Activated effector memory CD4-positive, alpha-beta T cell treated with Interleukin-2 at 50 U/mL for 16 hours (primary cell): ENCODE measurements around the gene CRABP2.

Experiments used
- DNase-seq: peaks from one replicate; pipeline ENCODE4 v3.0.0-alpha.2; 2020

CRABP2 gene

DNA sequence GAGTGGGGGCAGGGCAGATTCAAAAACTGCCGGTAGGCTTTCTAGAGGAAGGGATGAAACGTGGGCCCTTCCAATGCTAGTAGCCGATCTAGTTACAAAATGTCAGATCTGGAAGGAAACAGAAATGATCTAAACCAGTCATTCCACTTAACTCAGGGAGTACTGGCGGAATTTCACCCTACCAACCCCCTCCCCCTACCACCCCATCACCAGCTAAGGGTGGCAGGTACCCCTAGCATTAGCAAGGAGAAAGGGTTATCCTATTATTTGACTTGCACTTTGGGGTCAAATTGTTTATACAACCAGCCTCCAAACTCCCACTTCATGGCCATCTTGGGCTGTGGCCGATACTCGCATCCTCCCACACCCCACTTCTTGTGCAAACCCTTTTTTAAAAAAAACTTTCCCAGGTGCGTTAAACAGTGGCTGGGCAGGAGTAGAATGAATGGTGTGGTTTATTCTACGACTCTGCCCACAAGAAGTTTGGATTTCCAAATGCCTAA is 36.1 kb upstream of the CRABP2 start:
- no peak for DNase-seq

DNA sequence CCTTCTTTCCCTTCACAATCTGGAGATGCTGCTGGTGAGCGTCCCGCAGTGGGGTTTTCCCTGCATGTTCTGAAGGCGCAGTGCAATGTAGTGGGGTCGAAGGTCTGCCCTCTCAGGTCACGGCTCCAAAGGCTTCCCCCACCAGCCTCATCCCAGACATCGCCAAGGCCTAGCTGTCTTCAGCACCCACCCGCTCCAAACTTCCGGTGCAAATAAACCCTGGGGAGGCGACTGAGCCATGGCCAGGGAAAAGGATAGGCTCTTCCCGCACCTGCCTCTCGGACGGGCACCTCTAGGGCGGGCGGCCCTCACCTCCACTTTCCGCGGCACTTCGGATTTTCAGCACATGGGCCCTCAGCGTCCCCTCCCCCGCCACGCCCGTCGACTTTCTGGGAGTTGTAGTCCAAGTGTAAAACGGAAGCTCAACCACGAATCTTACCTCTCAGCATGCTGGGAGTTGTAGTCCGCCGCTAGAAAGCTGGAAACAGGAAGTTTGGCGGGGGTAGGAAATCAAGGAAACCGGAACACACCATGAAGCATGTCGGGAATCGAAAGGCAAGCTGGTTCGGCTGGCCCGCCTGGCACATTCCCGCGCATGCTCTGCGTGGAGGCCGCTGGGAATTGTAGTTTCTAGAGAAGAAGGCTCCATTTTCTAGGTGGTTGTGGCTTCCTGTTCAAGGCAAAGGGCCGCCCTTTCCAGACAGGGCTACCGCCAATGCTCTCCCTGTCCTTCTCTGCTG is 35.5 kb upstream of the CRABP2 start, which contains the start of gene MRPL24:
TSS of gene MRPL24 (minus strand) at position 348 of the 740 bp plus-strand sequence. CDS start 2,384 bp downstream, outside the sequence.
- peak; percentile 94 for DNase-seq

DNA sequence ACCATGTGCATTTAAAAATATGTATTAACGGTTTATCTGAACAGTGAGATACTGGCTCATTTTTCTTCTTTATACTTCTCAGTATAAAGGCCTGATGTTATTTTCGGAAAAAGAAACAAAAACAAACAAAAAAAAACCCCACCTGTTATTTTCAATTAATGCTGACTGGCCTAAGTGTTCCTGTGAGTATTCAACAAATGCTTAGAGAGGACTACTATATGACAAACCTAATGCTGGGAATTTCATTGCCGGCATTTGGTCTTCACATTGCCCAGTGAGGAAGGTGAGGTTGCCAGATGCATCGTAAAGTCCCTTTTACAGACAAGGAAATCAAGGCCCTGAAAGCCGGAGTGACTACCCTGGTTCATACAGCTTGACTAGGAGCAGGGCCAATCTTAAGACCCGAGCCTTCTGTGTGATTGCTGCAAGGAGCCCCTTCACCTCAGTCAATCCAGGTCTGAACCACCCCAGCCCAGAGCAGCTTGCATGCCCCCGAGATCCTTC is 34.9 kb upstream of the CRABP2 start:
- DNase-seq = no peak

DNA sequence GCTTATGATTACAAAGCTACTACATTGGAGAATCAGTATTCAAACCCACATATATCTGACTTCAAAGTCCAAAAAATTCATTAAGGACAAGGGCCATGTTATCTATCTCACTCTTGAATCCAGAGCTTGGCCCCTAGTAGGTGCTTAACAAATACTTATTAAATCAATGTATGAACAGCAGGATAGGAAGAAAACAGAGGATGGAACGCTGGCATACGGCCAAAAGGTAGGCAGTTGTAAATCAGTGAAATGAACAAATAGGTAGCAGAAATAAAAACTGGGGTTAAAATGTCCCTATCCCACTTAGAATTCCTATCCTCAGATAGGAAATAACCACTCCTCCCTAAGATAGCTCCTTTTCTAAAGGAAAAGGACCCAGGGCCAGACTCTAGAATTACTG is 33.5 kb upstream of the CRABP2 start:
- no peak for DNase-seq

DNA sequence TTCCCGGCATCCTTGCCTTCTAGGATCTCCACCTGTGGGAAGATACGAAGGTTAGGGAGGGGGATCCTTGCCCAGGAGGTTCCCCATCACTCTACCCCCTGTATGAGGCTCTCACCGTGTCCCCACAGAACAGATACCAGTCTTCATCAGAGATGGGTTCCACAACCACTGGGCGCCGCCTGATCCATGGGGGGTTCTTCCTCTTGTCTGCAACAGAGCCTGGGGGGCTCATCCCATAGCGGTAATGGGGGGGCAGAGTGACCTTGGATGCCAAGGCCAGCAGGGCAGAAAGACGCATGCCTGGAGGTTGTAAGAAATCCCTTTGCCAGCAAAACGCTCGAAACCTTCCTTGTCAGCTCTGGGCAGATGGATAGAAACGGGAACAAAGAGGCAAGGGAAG is 33.0 kb upstream of the CRABP2 start:
- DNase-seq = no peak

DNA sequence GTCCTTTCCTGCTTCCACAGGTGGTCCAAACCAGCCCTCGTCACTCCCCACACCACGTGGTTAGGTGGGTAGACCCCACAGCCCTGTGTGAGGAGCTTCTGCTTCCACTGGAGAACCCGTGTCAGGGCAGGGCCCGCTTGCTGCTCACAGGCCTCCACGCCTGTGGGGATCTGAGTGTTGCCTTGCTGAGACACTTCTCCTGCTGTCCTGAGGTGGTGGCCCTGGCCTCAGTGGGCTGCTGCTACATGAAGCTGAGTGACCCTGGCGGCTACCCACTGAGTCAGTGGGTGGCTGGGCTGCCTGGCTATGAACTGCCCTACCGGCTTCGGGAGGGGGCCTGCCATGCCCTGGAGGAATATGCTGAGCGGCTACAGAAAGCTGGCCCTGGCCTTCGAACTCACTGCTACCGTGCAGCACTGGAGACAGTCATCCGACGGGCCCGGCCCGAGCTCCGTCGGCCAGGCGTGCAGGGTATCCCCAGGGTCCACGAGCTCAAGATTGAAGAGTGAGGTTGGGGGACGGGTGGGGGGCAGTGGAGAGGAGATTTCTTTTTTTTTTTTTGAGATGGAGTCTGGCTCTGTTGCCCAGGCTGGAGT is 28.7 kb upstream of the CRABP2 start:
- no peak for DNase-seq

DNA sequence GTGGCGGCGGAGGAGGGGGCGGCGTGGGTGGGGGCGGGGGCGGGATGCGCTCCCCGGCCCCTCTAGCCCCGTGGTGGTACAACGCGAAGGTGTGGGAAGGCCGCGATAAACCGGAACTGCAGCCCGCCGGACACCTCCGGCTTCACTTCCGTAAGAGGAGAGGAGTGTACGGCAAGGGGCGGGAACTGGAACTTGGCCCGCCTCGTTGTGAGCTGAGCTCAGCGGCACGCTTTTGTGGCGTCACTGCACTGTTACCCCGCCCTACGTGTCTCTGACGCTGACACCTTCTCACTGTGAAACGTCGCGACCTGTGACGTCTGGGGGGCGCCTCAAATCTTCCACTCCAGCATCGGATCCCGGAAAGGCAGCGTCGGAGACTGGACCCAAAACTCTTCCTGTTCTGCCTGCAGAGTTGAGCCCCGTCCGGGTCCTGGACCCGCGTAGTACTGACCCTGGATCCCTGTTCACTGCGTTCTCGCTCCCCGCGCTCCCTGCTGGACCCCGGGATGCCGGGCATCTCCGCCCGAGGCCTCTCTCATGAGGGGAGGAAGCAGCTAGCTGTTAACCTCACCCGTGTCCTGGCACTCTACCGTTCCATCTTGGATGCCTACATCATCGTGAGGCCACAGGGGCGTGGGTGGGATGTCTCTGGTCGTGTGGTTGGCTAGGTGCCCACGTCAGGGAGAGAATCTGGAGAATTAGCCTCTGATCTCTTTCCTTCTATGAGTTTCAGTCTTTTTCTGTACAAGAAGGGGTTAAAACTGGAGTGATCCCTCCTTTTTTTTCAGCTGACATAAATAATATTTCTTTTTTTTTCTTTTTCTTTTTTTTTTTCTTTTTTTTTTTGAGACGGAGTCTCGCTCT is 23.4 kb upstream of the CRABP2 start, which contains the start of gene ISG20L2:
TSS of gene ISG20L2 (minus strand) at position 168 of the 864 bp plus-strand sequence. CDS start 1,114 bp downstream, outside the sequence.
- DNase-seq = peak; percentile 87

DNA sequence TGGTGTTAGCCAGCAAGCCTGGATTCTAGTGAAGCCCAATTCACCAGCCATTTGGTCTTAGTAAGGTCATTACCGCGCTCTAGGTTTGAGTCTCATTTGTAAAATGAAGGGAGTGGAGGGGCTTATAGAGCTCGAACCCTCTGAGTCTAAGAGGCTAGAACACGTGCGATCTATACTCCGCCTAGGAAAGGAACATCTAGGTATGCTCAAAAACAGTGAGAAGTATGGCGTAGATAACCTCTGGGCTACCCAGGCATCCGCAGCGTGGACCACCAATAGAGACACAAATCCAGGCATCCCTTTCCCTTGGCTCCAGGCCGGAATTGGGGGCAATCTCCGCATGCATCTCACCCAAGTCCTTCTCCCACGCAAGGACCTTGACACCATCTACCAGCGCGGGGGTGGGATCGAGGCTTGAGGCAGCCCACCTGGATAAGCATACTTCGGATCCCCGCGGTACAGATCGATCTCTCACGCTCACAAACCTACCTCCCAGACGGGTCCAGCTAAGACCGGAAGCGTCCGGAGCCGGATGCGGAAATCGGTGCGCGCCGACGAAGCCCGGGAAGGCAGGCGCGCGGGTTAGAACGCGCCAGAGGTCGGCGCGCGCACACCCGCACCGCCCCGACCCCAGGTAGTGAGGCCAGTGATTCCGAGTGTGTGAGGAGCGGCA is 22.7 kb upstream of the CRABP2 start, which contains the start of gene METTL25B:
TSS of gene METTL25B (plus strand) at position 544 of the 673 bp plus-strand sequence. CDS start 636 bp downstream, outside the sequence.
- no peak for DNase-seq

DNA sequence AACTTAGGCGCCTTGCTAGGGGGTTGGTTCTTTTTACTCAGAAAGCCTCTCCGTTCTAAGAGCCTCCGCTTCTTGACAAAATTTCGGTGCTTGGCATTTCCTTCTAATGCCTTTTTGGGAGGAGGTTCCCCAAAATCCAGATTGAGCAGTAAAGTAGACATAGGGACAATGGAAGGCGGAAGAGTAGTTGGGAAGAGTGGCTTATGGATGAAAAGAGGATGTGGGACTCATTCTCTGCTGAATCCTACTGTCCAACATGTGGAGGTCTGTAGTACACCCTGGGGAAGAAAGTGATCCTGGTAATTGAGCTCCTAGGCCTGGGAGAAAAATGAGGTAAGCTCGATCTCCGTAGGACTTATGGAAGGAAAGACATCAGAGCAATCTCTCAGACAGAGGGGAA is 22.1 kb upstream of the CRABP2 start:
- no peak for DNase-seq

DNA sequence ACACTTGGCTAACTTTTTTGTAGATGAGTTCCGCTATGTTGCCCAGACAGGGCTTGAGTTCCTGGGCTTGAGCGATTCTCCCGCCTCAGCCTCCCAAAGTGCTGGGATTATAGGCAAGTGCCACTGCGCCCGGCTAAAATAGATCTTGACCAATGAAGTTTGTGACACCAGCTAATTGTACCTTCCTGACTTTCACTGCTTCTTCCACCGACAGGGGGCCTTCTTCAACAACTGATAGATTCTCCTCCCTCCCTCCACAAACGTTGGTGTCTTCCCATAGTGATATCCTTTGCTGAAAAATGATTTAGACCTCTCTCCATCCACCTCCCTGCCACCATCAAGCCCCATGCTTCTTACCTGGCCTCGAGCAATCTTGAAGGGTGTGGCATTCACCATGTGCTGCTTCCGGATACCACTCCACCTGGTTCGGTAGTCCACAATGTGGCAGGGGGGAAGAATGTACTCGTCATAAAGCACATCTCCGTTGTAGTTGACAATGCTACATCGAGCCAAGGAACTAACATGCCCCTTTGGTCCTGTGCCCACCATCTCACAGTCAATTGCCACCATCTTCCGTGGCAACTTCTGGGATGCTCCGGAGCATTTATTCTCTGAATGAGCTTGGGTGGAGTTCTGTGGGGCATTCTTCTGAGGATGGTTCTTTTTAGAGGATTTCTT is 21.3 kb upstream of the CRABP2 start:
- DNase-seq = no peak

DNA sequence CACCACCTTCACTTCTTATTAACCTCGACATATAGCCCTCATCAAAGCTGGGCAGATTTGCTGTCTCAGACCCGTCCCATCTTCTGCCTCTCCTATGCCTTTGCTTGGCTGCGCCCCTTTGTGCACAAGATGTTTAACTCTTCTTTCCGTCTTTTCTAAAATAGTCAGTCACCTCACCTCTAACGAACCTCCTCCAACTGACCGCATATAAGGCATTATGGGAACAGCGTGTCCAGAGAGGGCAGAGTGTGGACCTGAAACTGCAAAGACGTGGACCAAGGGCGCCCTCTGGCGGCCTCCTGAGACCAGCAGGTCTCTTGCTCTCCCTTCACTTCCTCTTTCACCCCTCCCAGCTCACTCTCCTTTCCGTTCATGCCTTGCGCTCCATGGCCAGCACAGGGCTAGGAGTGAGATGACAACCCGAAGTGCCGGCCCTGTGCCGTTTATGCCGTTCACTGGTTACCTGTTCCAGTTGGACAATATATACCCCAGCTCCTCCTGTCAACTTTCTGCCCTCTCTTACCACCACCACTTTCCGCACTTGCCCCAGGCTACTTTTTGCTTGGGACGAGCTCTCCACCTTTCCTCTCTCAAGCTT is 20.4 kb upstream of the CRABP2 start:
- peak; percentile 64 for DNase-seq

DNA sequence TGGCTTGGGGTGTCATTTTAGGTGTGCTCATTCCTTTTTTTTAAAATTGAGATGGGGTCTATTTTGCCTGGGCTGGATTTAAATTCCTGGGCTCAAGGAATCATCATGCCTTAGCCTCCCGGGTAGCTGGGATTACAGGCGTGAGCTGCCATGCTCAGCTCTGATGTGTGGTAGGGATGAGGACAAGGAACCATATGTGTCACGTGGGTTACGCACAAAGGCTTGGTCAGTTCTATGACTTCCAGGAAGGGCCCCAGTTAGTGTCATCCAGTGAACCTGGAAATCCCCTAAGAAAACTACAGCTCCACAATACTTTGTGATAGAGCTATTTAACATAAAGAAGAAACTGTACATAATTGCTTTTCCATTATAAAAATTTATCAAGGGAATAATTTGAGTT is 16.2 kb upstream of the CRABP2 start:
- no peak for DNase-seq

DNA sequence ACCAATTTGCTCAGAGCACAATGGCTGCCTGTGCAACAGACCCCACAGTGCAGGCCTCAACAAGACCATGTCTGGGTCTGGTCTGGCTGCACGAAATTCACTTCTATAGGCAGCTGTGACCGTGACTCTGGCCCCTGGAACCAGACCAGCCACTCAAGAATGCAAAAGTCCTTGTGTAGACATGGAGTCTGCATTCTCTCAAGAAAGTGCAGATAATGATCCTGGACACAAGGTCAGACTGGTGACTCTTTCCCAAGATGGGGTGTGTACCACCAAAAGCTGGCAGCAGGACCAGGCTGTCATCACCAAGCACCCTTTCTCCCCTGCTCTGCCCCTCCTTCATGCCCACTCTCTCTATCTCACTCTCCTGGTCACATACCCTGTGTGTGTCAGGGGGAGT is 15.7 kb upstream of the CRABP2 start:
- no peak for DNase-seq

DNA sequence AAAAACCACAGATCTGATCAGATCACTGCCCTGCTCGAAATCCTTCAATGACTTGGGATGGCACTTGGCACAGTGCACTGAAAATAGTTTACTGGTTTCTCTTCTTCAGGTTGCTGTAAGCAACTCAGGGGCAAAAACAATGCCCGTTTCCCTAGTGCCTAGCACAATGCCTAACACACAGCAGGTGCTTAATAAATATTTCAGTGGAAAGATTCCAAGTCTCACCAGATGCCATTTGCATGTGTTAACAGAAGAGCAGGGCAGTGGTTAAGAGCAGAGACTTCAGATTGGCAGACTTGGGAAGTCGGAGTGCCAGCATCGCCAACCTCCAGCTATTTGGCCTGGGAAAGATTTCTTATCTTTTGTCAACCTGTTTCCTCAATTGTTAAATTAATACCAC is 12.0 kb upstream of the CRABP2 start:
- DNase-seq = no peak

DNA sequence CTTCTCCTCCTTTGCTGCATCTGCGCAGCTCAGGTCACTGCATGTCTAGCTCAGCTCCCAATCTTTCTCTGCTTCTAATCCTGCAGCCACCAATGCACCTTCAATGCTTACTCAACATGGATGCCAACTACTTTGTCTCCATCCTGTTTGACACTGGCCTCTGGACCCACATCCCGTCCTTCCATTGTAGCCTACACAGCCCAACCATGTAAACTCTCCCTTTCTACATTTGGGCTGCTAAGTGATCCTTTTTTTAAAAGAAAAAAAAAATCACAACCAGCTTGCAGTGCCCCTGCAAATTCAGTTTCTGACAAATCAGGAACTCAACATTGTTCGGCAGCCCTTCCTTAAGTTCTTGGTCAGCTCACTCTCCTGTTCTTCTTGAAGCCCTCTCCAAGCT is 9.4 kb upstream of the CRABP2 start:
- DNase-seq = no peak

DNA sequence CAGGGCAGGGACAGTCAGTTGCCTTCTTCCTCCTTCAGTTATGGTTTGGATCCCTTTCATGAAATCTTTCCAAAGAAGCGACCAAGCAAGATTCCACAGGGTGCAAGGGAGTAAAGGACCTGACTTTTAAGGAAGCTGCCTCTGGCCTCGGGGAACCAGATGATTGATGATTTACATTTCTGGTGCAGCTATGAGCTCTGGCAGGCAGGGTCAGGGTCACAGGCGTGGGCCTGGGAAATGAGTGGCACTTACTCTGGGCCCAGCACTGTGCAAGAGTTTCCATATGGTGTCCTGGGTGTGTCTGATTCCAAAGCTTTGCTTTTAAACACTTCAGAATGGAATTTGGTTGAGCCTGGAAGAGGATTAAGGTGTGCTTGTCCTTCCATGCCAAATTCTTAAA is 7.2 kb upstream of the CRABP2 start:
- no peak for DNase-seq

DNA sequence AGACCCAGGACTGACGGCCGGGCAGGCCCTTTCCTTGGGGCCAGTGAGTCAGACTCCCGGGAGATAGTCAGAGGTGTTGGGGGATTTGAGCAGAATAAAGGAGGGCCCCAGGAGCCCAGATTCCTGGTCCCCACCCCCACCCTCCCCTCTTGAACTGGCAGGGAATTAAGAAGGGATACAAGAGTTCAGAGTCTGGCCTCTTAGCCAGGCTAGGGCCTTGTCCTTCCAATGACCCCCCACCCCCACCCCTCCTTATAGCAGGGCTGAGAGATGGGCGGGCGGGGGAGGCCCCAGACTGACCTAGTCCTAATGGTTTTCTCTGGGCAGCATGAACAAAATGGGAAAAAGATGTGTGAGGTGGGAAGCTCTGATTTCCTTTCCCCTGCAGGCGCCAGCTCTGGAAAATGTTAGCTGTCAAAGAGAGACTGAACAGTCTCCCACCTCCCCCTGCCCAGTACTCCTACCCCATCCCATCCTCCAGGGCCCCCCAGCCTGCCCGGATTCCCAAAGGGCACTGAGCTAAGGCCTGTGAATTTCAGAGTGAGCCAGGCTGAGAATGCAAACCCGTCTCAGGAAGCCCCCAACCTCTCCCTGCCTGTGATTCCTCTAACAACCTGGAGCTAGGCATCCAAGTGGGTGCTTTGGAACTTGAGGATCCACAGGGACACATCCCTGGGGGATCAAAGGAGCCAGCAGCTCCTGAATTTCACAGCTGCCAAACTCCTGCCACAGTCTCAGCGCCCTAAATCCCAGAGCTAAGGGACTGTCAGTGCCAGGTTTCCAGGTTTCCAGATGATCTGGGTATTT is 5.8 kb upstream of the CRABP2 start:
- DNase-seq = no peak

DNA sequence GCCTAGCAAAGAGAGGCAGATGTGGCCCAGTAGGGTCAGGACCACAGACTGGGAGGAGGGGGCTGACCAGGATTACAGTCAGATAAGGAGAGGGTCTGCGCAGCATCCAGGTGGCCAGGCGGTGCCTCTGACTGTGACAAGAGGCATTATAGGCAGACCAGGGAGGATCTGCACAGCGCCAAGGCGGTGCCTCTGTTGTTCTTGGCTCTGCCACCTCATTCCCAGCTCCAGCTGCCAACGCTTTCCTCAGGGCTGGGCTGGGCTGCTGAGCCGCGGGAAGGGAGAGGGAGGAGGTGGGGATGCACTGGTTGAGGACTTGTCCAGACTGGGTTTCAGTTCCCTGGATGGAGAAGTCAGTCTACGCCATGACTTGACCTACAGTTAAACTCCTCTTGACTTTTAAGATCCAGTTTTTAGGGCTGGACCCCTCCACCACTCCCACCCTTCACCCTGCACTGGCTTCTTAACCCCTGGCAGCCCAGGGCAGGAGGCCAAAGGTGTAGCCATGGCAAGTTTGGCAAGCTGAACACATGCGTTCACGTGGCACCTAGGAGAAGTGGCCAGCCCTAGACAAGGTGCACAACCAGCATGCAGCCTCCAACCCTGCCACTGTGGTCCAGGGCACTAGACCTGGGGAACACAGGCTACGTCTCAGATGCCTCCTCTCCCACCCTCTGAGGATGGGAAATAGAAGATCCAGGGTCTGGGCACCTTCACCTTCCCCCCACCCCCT is 4.5 kb upstream of the CRABP2 start:
- DNase-seq = no peak

DNA sequence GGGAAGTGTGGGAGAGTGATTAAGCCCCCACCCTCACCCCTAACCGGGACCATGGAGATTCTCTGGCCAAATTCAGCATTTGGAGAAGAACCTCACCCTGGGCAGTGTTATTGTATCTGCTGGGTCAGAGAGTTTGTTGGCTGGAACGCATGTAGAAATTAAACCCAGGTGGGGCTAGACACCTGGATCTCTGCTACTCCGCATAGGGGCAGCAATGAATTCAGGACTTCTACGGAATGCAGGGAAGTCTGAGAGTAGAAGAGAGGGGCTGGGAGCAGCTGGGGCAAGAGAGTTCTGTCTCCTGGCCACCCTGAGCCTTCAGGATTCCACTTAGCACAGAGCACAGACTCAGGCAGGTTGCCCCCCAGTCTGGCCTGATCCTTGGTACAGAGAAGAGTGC is 3.6 kb upstream of the CRABP2 start:
- no peak for DNase-seq

DNA sequence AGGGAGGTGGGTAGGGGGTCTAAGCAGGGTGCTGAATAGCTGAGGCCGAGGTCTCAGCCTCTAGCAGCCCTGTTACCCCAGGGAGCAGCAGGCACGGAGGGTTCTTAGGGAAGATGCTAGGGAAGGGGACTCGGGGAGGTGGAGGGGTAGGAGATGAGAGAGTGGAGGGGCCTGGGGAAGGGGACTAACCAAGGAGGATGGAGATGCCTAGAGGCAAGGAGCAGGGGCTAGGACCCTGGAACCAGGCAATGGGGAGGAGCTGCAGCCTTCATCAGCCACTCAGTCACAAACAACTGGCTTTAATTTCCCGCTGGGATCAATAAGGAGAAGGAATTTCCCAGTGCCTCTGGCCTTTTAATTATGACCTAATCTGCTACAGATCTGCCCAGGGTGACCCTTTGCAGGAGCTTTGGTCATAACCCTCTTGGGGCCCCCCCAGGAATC is 2.9 kb upstream of the CRABP2 start:
- DNase-seq = no peak
